ENCODE measurements around the gene SPESP1. TPM values are rescaled to one million over a fixed set of nuclear protein-coding genes. Genes with fewer than 3 reads are reported as not detected.

SPESP1 gene
- total RNA-seq, 1 donor from 2014 or later: 1.5 TPM

DNA sequence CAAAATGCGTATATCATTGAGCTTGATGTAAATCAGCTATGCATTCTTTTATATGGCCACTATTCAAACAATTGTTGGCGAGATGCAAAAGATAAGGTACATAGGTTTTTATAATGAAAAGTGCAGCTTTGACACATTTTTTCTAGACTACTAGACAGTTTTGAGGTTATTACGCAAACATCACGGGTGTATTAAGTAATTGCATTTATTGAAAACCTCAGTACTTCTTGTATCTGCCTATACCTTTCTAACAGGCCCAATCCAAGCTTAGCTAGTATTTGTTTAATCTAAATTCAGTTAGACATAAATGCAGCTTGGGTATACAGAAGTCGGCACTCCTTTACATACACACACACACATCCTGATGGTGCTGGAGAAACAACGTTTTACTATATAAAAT lies 2.7 kb downstream of the SPESP1 start:
- Histone ChIP-seq H3K4me3 (no peak overlapping the region), H3K4me1 (no peaks in the 10 kb centered on the region), H3K27ac (no peak overlapping the region), H3K27me3 (no peaks in the 10 kb centered on the region), H3K9me3 (no peaks in the 10 kb centered on the region), H3K36me3 (no peaks in the 10 kb centered on the region)
- TF ChIP-seq POLR2AphosphoS5 (IDR thresholded peaks at IDR 0.05; ENCODE audit: insufficient read depth in 1 of 2, low read depth in 1 of 2) (no peak), POLR2A (IDR thresholded peaks at IDR 0.05) (no peak)
- TF ChIP-seq, protein P1, sequence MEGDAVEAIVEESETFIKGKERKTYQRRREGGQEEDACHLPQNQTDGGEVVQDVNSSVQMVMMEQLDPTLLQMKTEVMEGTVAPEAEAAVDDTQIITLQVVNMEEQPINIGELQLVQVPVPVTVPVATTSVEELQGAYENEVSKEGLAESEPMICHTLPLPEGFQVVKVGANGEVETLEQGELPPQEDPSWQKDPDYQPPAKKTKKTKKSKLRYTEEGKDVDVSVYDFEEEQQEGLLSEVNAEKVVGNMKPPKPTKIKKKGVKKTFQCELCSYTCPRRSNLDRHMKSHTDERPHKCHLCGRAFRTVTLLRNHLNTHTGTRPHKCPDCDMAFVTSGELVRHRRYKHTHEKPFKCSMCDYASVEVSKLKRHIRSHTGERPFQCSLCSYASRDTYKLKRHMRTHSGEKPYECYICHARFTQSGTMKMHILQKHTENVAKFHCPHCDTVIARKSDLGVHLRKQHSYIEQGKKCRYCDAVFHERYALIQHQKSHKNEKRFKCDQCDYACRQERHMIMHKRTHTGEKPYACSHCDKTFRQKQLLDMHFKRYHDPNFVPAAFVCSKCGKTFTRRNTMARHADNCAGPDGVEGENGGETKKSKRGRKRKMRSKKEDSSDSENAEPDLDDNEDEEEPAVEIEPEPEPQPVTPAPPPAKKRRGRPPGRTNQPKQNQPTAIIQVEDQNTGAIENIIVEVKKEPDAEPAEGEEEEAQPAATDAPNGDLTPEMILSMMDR (IDR thresholded peaks at IDR 0.05): no peak
- intact Hi-C loops (cut with DNase I): no loop called here
- no peak for DNase-seq (ENCODE audit: extremely low spot score in 2 of 2)

DNA sequence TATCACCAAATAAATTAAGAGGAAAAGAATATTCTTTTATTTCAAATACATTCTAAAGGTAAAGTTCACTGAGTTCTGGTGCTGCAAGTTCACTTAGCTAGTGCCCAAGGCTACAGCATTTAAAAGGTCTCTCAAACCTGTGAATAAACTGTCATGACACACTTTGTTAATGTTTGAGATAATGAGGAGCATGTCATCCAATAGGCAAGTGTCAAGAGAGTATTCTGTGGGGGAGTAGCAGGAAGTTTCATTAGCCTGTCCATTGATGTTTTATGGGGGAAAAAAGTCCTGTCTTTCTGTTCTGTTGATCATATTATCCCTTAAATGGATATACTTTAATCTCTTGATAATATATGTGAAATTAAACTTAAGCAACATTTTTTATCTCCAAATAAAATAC lies 4.0 kb downstream of the SPESP1 start:
- H3K27ac ChIP-seq: no peak overlapping the region
- H3K4me1 ChIP-seq: no peaks in the 10 kb centered on the region
- no peaks in the 10 kb centered on the region for H3K27me3 ChIP-seq
- DNase-seq (ENCODE audit: extremely low spot score in 2 of 2): no peak
- no peaks in the 10 kb centered on the region for H3K36me3 ChIP-seq
- no peaks in the 10 kb centered on the region for H3K9me3 ChIP-seq
- TF ChIP-seq POLR2AphosphoS5 (IDR thresholded peaks at IDR 0.05; ENCODE audit: insufficient read depth in 1 of 2, low read depth in 1 of 2) (no peak), POLR2A (IDR thresholded peaks at IDR 0.05) (no peak)
- TF ChIP-seq, protein P1 (IDR thresholded peaks at IDR 0.05): no peak
- intact Hi-C loops (cut with DNase I): no loop called here
- no peak overlapping the region for H3K4me3 ChIP-seq

DNA sequence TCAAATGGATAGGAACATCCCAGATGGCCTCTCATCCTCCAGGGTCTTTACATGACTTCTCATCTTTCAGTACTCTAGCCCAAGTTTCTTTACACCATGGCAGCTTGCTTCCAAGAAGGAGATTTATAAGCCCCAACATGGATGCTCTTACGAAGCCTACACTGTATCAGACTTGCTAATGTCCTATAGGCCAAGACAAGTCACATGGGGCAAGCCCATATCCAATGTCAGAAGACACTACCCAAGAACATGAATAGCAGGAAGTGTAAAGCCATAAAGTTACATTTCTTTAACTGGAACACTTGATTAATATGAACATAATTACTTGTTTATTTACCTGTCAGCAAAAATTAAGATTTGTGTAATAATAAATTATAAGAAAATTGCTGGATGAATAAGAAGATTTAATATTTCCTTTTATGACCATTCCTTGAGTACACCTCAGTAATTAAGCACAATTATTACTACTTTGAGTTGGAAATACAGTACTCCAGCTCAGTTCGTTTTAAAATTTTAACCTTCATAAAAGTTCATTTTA lies 5.1 kb downstream of the SPESP1 start:
- Histone ChIP-seq H3K27me3 (no peaks in the 10 kb centered on the region), H3K4me3 (no peak overlapping the region), H3K9me3 (no peaks in the 10 kb centered on the region), H3K4me1 (no peaks in the 10 kb centered on the region), H3K36me3 (no peaks in the 10 kb centered on the region), H3K27ac (no peak overlapping the region)
- TF ChIP-seq, protein P1 (IDR thresholded peaks at IDR 0.05): no peak
- TF ChIP-seq POLR2A (IDR thresholded peaks at IDR 0.05) (no peak), POLR2AphosphoS5 (IDR thresholded peaks at IDR 0.05; ENCODE audit: insufficient read depth in 1 of 2, low read depth in 1 of 2) (no peak)
- no peak for DNase-seq (ENCODE audit: extremely low spot score in 2 of 2)
- intact Hi-C loops (cut with DNase I): no loop called here

DNA sequence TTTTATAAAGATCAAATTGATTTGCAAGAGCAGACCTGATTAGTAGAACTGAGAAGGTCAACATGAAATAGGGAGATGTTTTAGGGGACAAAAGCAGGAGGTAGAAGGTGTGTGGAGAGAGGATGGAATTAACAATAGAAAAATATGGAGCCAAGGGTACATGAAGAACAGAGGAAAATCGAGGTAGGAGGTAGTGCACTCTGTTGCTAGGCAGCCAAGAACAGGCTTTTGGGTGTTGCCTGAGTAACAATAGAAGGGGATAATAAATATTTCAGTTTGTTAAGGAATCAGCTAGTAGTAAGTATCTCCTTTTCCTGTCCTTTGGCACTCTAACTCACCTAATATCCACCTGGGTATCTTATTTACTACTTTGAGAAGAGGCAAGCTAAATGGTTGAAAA lies 9.2 kb downstream of the SPESP1 start:
- no peak for TF ChIP-seq POLR2AphosphoS5 (IDR thresholded peaks at IDR 0.05; ENCODE audit: insufficient read depth in 1 of 2, low read depth in 1 of 2)
- H3K9me3 ChIP-seq: no peaks in the 10 kb centered on the region
- no peak overlapping the region for H3K27ac ChIP-seq
- H3K4me3 ChIP-seq: no peak overlapping the region
- H3K4me1 ChIP-seq: no peaks in the 10 kb centered on the region
- DNase-seq (ENCODE audit: extremely low spot score in 2 of 2): no peak
- intact Hi-C loops (cut with DNase I): no loop called here
- no peaks in the 10 kb centered on the region for H3K27me3 ChIP-seq
- no peaks in the 10 kb centered on the region for H3K36me3 ChIP-seq

DNA sequence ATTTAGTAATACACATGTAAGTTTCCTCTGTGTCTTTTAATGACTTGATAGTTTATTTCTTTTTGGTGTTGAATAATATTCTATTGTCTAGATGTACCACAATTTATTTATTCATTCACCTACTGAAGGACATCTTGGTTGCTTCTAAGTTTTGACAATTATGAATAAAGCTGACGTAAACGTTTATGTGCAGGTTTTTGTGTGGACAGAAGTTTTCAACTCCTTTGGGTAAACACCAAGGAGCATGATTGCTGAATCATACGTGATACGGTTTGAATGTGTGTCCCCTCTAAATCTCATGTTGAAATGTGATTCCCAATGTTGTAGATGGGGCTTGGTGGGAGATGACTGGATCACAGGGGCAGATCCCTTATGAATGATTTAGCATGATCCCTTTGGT lies 21.5 kb downstream of the SPESP1 start:
- no peaks in the 10 kb centered on the region for H3K27me3 ChIP-seq
- no peaks in the 10 kb centered on the region for H3K9me3 ChIP-seq
- no peak overlapping the region for H3K4me3 ChIP-seq
- H3K27ac ChIP-seq: no peak overlapping the region
- no peak for TF ChIP-seq POLR2A (IDR thresholded peaks at IDR 0.05)
- TF ChIP-seq, protein P1 (IDR thresholded peaks at IDR 0.05): no peak
- no peak for TF ChIP-seq POLR2AphosphoS5 (IDR thresholded peaks at IDR 0.05; ENCODE audit: insufficient read depth in 1 of 2, low read depth in 1 of 2)
- no peaks in the 10 kb centered on the region for H3K4me1 ChIP-seq
- no peak for DNase-seq (ENCODE audit: extremely low spot score in 2 of 2)
- H3K36me3 ChIP-seq: no peaks in the 10 kb centered on the region
- intact Hi-C loops (cut with DNase I): no loop called here
